DOHH2 (cell line): Measurements from ENCODE around the gene CASP12.

Experiments used
- EZH2phosphoT487 ChIP-seq: fragments of 200-600 bp; sonication (generic); IDR thresholded peaks from 2 replicates; pipeline ENCODE4 v1.6.1; 2017; ENCODE audit warnings: borderline replicate concordance, mild to moderate bottlenecking, antibody characterized with exemption, low read length, moderate library complexity, mixed read lengths
- TF ChIP-seq, protein P1 (sequence below): fragments of 200-600 bp; sonication (generic); IDR thresholded peaks from one replicate; pipeline ENCODE4 v1.5.1; 2014; ENCODE audit warnings: antibody characterized with exemption, mild to moderate bottlenecking, low read depth, low read length; ENCODE audit not compliant: poor library complexity, severe bottlenecking

- TF ChIP-seq, protein P1, sequence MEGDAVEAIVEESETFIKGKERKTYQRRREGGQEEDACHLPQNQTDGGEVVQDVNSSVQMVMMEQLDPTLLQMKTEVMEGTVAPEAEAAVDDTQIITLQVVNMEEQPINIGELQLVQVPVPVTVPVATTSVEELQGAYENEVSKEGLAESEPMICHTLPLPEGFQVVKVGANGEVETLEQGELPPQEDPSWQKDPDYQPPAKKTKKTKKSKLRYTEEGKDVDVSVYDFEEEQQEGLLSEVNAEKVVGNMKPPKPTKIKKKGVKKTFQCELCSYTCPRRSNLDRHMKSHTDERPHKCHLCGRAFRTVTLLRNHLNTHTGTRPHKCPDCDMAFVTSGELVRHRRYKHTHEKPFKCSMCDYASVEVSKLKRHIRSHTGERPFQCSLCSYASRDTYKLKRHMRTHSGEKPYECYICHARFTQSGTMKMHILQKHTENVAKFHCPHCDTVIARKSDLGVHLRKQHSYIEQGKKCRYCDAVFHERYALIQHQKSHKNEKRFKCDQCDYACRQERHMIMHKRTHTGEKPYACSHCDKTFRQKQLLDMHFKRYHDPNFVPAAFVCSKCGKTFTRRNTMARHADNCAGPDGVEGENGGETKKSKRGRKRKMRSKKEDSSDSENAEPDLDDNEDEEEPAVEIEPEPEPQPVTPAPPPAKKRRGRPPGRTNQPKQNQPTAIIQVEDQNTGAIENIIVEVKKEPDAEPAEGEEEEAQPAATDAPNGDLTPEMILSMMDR = no peak
- TF ChIP-seq EZH2phosphoT487 = no peak
Measured at GRCh38 chr11:104905271-104905670, 7.0 kb upstream of the CASP12 start.
